HL-60 (cell line): ENCODE results near the gene LEPROT.

ENCODE experiments used
- DNase-seq, 2 experiments: peaks; one replicate each; pipeline ENCODE4 v3.0.0-alpha.2; 2010 to 2020; ENCODE audit warnings: low read depth in 1 of 2, low spot score in 1 of 2
- H3K27ac ChIP-seq: fragments of 250-450 bp; sonication (Bioruptor Pico); replicated peaks from 2 replicates; pipeline ENCODE4 v1.5.1; 2020; ENCODE audit warnings: mild to moderate bottlenecking, moderate library complexity
- H3K27me3 ChIP-seq: fragments of 250-450 bp; sonication (Bioruptor Pico); 2 replicates; pipeline ENCODE4 v1.5.1; 2021; ENCODE audit warnings: mild to moderate bottlenecking, moderate library complexity; ENCODE audit not compliant: insufficient read depth, poor library complexity, severe bottlenecking
- H3K4me3 ChIP-seq: replicated peaks from 2 replicates; pipeline ENCODE4 v1.5.1; 2011; ENCODE audit warnings: mild to moderate bottlenecking, control low read depth, low read length; ENCODE audit not compliant: insufficient read depth
- CTCF ChIP-seq: IDR thresholded peaks from one replicate; pipeline ENCODE4 v1.5.1; 2011; ENCODE audit warnings: low read length, control low read depth, inconsistent platforms; ENCODE audit not compliant: insufficient read depth
- GABPA ChIP-seq: IDR thresholded peaks from 2 replicates; pipeline ENCODE4 v1.6.1; 2012; ENCODE audit warnings: low read depth
- POLR2AphosphoS5 ChIP-seq: IDR thresholded peaks from 2 replicates; pipeline ENCODE4 v1.6.1; 2012; ENCODE audit warnings: low read depth
- REST ChIP-seq: IDR thresholded peaks from 2 replicates; pipeline ENCODE4 v1.6.1; 2012; ENCODE audit warnings: low read depth; ENCODE audit not compliant: insufficient replicate concordance
- SPI1 ChIP-seq: IDR thresholded peaks from 2 replicates; pipeline ENCODE4 v1.6.1; 2012; ENCODE audit warnings: low read depth, mild to moderate bottlenecking, borderline replicate concordance

LEPROT gene

GRCh38 chr1:65477414-65478378 is 57.2 kb downstream of the LEPROT start:
- no peaks in the 10 kb centered on the region for H3K27me3 ChIP-seq
- no peak overlapping the region for H3K27ac ChIP-seq
- H3K4me3 ChIP-seq = no peak overlapping the region
- TF ChIP-seq REST (no peak), POLR2AphosphoS5 (no peak), GABPA (no peak), SPI1 (no peak), CTCF (no peak)
- DNase-seq = no peak

- no peak overlapping the region for H3K4me3 ChIP-seq
- no peaks in the 10 kb centered on the region for H3K27me3 ChIP-seq
- TF ChIP-seq POLR2AphosphoS5 (no peak), GABPA (no peak), SPI1 (no peak), CTCF (no peak)
- H3K27ac ChIP-seq = no peak overlapping the region
- no peak for DNase-seq
Observed at GRCh38 chr1:65478379-65479026, 58.0 kb downstream of the LEPROT start.

DNA sequence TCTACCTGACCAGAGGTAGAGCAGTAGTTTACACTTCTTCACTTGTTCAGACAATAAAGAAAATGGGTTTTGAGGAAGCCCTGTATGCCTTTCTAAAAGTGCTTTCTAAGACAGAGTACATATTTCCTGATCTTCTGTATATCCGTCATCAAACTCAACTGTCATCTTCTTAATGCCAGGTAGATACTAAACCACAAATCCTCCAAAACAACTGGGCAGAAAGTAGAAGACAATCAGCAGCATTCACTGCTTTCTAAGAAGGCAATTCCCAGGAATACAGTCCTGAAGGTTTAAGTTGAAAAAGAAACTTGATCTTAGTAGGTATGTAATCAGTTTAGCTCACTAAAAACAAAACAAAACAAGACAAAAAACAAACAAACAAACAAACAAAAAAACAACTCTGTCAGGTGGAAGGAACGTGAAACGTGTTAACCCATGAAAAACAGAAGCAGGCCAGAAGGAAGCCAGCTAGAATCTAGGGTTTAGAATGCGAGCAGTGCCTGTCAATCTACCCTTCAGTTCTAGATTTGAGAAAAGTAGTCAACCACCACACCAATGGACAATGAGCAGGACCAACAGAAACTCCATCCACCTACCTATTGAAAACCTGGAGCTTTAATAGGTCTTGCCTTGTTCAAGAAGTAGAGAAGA is 59.2 kb downstream of the LEPROT start:
- no peak overlapping the region for H3K27ac ChIP-seq
- no peak overlapping the region for H3K4me3 ChIP-seq
- H3K27me3 ChIP-seq = no peaks in the 10 kb centered on the region
- TF ChIP-seq CTCF (no peak), GABPA (no peak), POLR2AphosphoS5 (no peak), REST (no peak), SPI1 (no peak)
- no peak for DNase-seq
